Eye (tissue), 1 donor: Measurements from ENCODE around the gene OSBPL6.

ENCODE experiments used
- DNase-seq: peaks from one replicate; pipeline ENCODE4 v3.0.0-alpha.2; 2015

OSBPL6 gene

GRCh38 chr2:178361588-178361987 lies 167.3 kb downstream of the OSBPL6 start:
- DNase-seq, result no peak

- DNase-seq, result no peak
Measured at GRCh38 chr2:178363252-178363651, 168.9 kb downstream of the OSBPL6 start.

- DNase-seq, result no peak
Measured at GRCh38 chr2:178365116-178365515, 170.8 kb downstream of the OSBPL6 start.

GRCh38 chr2:178366412-178366811 lies 172.1 kb downstream of the OSBPL6 start:
- DNase-seq, result no peak

GRCh38 chr2:178367344-178367743 lies 173.0 kb downstream of the OSBPL6 start:
- DNase-seq, result no peak

GRCh38 chr2:178374865-178375264 lies 180.6 kb downstream of the OSBPL6 start:
- DNase-seq, result no peak

- DNase-seq, result no peak
Measured at GRCh38 chr2:178377046-178377445, 182.7 kb downstream of the OSBPL6 start.

GRCh38 chr2:178379162-178380004 lies 185.1 kb downstream of the OSBPL6 start:
- no peak for DNase-seq

GRCh38 chr2:178380763-178381162 lies 186.5 kb downstream of the OSBPL6 start:
- DNase-seq, result no peak

GRCh38 chr2:178383718-178384117 lies 189.4 kb downstream of the OSBPL6 start:
- DNase-seq, result no peak

- DNase-seq, result no peak
Measured at GRCh38 chr2:178385595-178386148, 191.4 kb downstream of the OSBPL6 start.

- no peak for DNase-seq
Measured at GRCh38 chr2:178386986-178387597, 192.8 kb downstream of the OSBPL6 start.

GRCh38 chr2:178388287-178388686 lies 194.0 kb downstream of the OSBPL6 start:
- DNase-seq, result no peak

- no peak for DNase-seq
Measured at GRCh38 chr2:178391701-178392100, 197.4 kb downstream of the OSBPL6 start.

- DNase-seq, result no peak
Measured at GRCh38 chr2:178392215-178392614, 197.9 kb downstream of the OSBPL6 start.

- DNase-seq, result no peak
Measured at GRCh38 chr2:178394859-178395258, 200.5 kb downstream of the OSBPL6 start.

- DNase-seq, result no peak
Measured at GRCh38 chr2:178395295-178395694, 201.0 kb downstream of the OSBPL6 start.

GRCh38 chr2:178395941-178396570 lies 201.7 kb downstream of the OSBPL6 start:
- no peak for DNase-seq

GRCh38 chr2:178397002-178397605 lies 202.8 kb downstream of the OSBPL6 start:
- peak; percentile 80 for DNase-seq

- no peak for DNase-seq
Measured at GRCh38 chr2:178401994-178402437, 207.7 kb downstream of the OSBPL6 start.

- DNase-seq, result no peak
Measured at GRCh38 chr2:178403671-178404306, 209.5 kb downstream of the OSBPL6 start.

GRCh38 chr2:178404368-178404767 lies 210.1 kb downstream of the OSBPL6 start:
- DNase-seq, result peak; percentile 50

- DNase-seq, result no peak
Measured at GRCh38 chr2:178409261-178409660, 214.9 kb downstream of the OSBPL6 start.
